PFSK-1 (cell line): ENCODE measurements around the gene CALHM3.

Experiments used
- POLR2AphosphoS5 ChIP-seq: IDR thresholded peaks from 2 replicates; pipeline ENCODE4 v1.6.1; 2012; ENCODE audit warnings: low read depth, mild to moderate bottlenecking, control low read depth, low read length, moderate library complexity
- SIN3A ChIP-seq: IDR thresholded peaks from 2 replicates; pipeline ENCODE4 v1.6.1; 2012; ENCODE audit warnings: mild to moderate bottlenecking, low read length, moderate library complexity, borderline replicate concordance; ENCODE audit not compliant: insufficient read depth

- no peak for TF ChIP-seq POLR2AphosphoS5
- no peak for TF ChIP-seq SIN3A
Observed at GRCh38 chr10:103441206-103441605, 37.8 kb downstream of the CALHM3 start.
